Measurements from ENCODE around the gene TMEM151B. TPM values are rescaled to one million over a fixed set of nuclear protein-coding genes. Genes with fewer than 3 reads are reported as not detected.

Gene TMEM151B
- total and polyA plus RNA-seq, 2 of the 13 experiments (the other 11 are each of a cell fraction or from before 2014, with no cell fraction given): not detected

DNA sequence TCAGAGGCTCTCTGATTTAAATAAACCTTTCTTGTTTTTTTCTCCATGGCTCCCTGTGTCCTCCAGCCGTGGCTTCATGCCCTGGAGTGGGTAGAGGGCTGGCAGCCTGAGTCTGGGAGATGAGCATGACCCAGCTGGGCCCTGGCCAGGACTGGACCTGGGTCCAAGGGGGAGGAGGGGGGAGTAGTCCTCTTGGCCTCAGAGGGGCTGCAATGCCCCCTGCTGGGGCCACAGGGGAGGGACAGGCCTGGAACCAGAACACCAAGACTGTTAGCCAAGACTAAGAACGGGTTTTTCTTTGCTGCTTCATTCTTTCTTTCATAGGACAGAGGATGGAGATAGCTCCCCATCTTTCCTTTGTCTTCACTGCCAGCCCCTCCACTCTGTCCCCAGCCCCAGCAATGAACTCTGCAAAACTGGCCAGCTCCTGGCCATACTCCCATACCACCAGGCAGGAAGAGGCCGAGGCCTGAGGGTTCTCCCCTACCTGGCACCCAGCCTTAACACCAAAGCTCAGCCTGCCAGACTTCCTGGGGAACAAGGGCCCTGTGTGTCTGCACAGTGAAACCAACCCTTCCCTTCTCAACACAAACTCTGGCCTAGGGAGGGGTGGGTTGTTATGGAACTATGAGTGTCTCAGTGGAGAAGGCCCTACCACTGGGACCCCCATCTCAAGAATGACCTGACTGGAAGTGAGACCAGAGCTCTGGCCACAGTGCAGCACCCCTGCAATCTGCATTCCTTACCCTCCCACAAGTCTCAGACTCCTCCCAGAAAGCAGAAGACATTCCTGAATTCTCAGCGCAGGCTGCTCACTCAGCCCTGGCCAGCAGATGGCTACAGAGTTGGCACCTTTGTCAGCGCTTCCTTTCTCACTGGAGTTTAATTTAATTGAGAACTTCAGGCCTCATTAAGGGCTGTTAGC, 35.9 kb upstream of the TMEM151B start (continued):
- TF ChIP-seq, protein P1, sequence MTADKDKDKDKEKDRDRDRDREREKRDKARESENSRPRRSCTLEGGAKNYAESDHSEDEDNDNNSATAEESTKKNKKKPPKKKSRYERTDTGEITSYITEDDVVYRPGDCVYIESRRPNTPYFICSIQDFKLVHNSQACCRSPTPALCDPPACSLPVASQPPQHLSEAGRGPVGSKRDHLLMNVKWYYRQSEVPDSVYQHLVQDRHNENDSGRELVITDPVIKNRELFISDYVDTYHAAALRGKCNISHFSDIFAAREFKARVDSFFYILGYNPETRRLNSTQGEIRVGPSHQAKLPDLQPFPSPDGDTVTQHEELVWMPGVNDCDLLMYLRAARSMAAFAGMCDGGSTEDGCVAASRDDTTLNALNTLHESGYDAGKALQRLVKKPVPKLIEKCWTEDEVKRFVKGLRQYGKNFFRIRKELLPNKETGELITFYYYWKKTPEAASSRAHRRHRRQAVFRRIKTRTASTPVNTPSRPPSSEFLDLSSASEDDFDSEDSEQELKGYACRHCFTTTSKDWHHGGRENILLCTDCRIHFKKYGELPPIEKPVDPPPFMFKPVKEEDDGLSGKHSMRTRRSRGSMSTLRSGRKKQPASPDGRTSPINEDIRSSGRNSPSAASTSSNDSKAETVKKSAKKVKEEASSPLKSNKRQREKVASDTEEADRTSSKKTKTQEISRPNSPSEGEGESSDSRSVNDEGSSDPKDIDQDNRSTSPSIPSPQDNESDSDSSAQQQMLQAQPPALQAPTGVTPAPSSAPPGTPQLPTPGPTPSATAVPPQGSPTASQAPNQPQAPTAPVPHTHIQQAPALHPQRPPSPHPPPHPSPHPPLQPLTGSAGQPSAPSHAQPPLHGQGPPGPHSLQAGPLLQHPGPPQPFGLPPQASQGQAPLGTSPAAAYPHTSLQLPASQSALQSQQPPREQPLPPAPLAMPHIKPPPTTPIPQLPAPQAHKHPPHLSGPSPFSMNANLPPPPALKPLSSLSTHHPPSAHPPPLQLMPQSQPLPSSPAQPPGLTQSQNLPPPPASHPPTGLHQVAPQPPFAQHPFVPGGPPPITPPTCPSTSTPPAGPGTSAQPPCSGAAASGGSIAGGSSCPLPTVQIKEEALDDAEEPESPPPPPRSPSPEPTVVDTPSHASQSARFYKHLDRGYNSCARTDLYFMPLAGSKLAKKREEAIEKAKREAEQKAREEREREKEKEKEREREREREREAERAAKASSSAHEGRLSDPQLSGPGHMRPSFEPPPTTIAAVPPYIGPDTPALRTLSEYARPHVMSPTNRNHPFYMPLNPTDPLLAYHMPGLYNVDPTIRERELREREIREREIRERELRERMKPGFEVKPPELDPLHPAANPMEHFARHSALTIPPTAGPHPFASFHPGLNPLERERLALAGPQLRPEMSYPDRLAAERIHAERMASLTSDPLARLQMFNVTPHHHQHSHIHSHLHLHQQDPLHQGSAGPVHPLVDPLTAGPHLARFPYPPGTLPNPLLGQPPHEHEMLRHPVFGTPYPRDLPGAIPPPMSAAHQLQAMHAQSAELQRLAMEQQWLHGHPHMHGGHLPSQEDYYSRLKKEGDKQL (CRISPR knock-in tag; IDR thresholded peaks at IDR 0.05; ENCODE audit: low read depth): no peak
- TF ChIP-seq, protein P2, sequence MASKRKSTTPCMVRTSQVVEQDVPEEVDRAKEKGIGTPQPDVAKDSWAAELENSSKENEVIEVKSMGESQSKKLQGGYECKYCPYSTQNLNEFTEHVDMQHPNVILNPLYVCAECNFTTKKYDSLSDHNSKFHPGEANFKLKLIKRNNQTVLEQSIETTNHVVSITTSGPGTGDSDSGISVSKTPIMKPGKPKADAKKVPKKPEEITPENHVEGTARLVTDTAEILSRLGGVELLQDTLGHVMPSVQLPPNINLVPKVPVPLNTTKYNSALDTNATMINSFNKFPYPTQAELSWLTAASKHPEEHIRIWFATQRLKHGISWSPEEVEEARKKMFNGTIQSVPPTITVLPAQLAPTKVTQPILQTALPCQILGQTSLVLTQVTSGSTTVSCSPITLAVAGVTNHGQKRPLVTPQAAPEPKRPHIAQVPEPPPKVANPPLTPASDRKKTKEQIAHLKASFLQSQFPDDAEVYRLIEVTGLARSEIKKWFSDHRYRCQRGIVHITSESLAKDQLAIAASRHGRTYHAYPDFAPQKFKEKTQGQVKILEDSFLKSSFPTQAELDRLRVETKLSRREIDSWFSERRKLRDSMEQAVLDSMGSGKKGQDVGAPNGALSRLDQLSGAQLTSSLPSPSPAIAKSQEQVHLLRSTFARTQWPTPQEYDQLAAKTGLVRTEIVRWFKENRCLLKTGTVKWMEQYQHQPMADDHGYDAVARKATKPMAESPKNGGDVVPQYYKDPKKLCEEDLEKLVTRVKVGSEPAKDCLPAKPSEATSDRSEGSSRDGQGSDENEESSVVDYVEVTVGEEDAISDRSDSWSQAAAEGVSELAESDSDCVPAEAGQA (IDR thresholded peaks at IDR 0.05; ENCODE audit: low read depth): no peak
- TF ChIP-seq, protein P2 (CRISPR knock-in tag; IDR thresholded peaks at IDR 0.05; ENCODE audit: borderline replicate concordance): no peak
- no peak for TF ChIP-seq GABPA (IDR thresholded peaks at IDR 0.05; ENCODE audit: low read depth, low read length)
- TF ChIP-seq GABPA (CRISPR knock-in tag; IDR thresholded peaks at IDR 0.05; ENCODE audit: low read depth): no peak
- TF ChIP-seq, protein P3, sequence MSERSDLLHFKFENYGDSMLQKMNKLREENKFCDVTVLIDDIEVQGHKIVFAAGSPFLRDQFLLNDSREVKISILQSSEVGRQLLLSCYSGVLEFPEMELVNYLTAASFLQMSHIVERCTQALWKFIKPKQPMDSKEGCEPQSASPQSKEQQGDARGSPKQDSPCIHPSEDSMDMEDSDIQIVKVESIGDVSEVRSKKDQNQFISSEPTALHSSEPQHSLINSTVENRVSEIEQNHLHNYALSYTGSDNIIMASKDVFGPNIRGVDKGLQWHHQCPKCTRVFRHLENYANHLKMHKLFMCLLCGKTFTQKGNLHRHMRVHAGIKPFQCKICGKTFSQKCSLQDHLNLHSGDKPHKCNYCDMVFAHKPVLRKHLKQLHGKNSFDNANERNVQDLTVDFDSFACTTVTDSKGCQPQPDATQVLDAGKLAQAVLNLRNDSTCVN (CRISPR knock-in tag; IDR thresholded peaks at IDR 0.05; ENCODE audit: borderline replicate concordance): peak; percentile 27; the same call in 1 of the 2 replicates
- no peak for TF ChIP-seq ZBTB21 (CRISPR knock-in tag; IDR thresholded peaks at IDR 0.05)
- TF ChIP-seq, protein P4, sequence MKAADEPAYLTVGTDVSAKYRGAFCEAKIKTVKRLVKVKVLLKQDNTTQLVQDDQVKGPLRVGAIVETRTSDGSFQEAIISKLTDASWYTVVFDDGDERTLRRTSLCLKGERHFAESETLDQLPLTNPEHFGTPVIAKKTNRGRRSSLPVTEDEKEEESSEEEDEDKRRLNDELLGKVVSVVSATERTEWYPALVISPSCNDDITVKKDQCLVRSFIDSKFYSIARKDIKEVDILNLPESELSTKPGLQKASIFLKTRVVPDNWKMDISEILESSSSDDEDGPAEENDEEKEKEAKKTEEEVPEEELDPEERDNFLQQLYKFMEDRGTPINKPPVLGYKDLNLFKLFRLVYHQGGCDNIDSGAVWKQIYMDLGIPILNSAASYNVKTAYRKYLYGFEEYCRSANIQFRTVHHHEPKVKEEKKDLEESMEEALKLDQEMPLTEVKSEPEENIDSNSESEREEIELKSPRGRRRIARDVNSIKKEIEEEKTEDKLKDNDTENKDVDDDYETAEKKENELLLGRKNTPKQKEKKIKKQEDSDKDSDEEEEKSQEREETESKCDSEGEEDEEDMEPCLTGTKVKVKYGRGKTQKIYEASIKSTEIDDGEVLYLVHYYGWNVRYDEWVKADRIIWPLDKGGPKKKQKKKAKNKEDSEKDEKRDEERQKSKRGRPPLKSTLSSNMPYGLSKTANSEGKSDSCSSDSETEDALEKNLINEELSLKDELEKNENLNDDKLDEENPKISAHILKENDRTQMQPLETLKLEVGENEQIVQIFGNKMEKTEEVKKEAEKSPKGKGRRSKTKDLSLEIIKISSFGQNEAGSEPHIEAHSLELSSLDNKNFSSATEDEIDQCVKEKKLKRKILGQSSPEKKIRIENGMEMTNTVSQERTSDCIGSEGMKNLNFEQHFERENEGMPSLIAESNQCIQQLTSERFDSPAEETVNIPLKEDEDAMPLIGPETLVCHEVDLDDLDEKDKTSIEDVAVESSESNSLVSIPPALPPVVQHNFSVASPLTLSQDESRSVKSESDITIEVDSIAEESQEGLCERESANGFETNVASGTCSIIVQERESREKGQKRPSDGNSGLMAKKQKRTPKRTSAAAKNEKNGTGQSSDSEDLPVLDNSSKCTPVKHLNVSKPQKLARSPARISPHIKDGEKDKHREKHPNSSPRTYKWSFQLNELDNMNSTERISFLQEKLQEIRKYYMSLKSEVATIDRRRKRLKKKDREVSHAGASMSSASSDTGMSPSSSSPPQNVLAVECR (CRISPR knock-in tag; IDR thresholded peaks at IDR 0.05; ENCODE audit: borderline replicate concordance): peak; percentile 73
- TF ChIP-seq FOSL2 (CRISPR knock-in tag; IDR thresholded peaks at IDR 0.05): peak; percentile 57

Data from HepG2 (cell line).